Measurements from ENCODE around the gene NRXN3. TPM values are rescaled to one million over a fixed set of nuclear protein-coding genes. Genes with fewer than 3 reads are reported as not detected.
"Not testable (repeated sequence)": the region's sequence is repeated elsewhere in the genome, so short reads cannot be mapped to it uniquely, and the experiment has no call there.

Gene NRXN3
- total RNA-seq, 1 donor from 2014 or later, result 1.6 TPM

GRCh38 chr14:78566026-78566858, 396.1 kb downstream of the NRXN3 start:
- no peaks in the 10 kb centered on the region for H3K36me3 ChIP-seq (ENCODE audit: control insufficient read depth, insufficient read depth, low read length)
- H3K4me3 ChIP-seq (ENCODE audit: low read depth, low read length), result no peak overlapping the region
- TF ChIP-seq, protein P1, sequence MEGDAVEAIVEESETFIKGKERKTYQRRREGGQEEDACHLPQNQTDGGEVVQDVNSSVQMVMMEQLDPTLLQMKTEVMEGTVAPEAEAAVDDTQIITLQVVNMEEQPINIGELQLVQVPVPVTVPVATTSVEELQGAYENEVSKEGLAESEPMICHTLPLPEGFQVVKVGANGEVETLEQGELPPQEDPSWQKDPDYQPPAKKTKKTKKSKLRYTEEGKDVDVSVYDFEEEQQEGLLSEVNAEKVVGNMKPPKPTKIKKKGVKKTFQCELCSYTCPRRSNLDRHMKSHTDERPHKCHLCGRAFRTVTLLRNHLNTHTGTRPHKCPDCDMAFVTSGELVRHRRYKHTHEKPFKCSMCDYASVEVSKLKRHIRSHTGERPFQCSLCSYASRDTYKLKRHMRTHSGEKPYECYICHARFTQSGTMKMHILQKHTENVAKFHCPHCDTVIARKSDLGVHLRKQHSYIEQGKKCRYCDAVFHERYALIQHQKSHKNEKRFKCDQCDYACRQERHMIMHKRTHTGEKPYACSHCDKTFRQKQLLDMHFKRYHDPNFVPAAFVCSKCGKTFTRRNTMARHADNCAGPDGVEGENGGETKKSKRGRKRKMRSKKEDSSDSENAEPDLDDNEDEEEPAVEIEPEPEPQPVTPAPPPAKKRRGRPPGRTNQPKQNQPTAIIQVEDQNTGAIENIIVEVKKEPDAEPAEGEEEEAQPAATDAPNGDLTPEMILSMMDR (IDR thresholded peaks at IDR 0.05; ENCODE audit: insufficient read depth, low read length, poor library complexity, severe bottlenecking), result peak; percentile 83
- peak; percentile 7 for DNase-seq (ENCODE audit: low read depth)
- H3K27me3 ChIP-seq (ENCODE audit: control insufficient read depth, insufficient read depth, low read length), result no peaks in the 10 kb centered on the region

GRCh38 chr14:78566859-78567172, 396.6 kb downstream of the NRXN3 start:
- no peak overlapping the region for H3K4me3 ChIP-seq (ENCODE audit: low read depth, low read length)

GRCh38 chr14:78567343-78567742, 397.2 kb downstream of the NRXN3 start:
- Histone ChIP-seq H3K27me3 (ENCODE audit: control insufficient read depth, insufficient read depth, low read length) (no peaks in the 10 kb centered on the region), H3K36me3 (ENCODE audit: control insufficient read depth, insufficient read depth, low read length) (no peaks in the 10 kb centered on the region), H3K4me3 (ENCODE audit: low read depth, low read length) (no peak overlapping the region)
- DNase-seq (ENCODE audit: low read depth), result no peak
- TF ChIP-seq, protein P1 (IDR thresholded peaks at IDR 0.05; ENCODE audit: insufficient read depth, low read length, poor library complexity, severe bottlenecking), result no peak

More at GRCh38 chr14:78566859-78567172, 396.6 kb downstream of the NRXN3 start:
- H3K27me3 ChIP-seq (ENCODE audit: control insufficient read depth, insufficient read depth, low read length), result no peaks in the 10 kb centered on the region
- DNase-seq (ENCODE audit: low read depth), result no peak
- H3K36me3 ChIP-seq (ENCODE audit: control insufficient read depth, insufficient read depth, low read length), result no peaks in the 10 kb centered on the region
- TF ChIP-seq, protein P1 (IDR thresholded peaks at IDR 0.05; ENCODE audit: insufficient read depth, low read length, poor library complexity, severe bottlenecking), result no peak

GRCh38 chr14:78573736-78574135, 403.6 kb downstream of the NRXN3 start:
- H3K4me3 ChIP-seq (ENCODE audit: low read depth, low read length); DNase-seq (ENCODE audit: low read depth); H3K27me3 ChIP-seq (ENCODE audit: control insufficient read depth, insufficient read depth, low read length); H3K36me3 ChIP-seq (ENCODE audit: control insufficient read depth, insufficient read depth, low read length): not testable (repeated sequence)

DNA sequence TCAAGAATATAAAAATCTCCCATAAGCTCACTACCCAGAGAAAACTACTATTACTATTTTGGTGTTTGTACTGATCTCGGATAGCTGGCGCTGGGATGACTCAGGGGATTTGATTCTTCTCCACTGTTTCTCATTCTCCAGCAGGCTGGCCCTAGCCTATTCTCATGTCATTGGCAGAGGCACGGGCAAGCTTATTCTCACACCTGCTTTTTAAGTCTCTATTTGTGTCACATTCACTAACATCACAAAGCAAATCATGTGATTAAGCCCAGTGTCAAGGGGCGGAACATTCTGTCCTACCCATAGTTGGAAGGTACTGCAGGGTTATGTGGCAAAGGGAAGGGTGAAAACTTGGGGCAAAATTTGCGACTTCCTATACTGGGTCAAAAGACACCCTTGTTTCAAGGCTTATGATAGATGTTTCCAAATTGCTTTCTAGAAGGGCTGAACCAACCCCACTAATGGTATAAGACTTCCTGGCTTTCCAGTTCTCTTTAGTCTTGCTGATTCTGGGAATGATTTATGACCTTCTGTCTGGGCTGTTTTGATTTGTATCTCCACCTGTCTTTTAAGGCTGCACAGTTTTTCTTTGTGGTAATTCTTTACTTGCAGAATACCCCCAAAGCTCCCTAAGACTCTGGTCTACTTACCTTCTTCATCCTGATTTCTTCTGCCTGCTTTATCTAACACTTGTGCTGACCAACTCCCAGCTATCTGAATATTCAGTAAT, 406.4 kb downstream of the NRXN3 start:
- H3K27me3 ChIP-seq (ENCODE audit: control insufficient read depth, insufficient read depth, low read length), result no peaks in the 10 kb centered on the region
- no peak overlapping the region for H3K4me3 ChIP-seq (ENCODE audit: low read depth, low read length)
- TF ChIP-seq, protein P1 (IDR thresholded peaks at IDR 0.05; ENCODE audit: insufficient read depth, low read length, poor library complexity, severe bottlenecking), result no peak
- DNase-seq (ENCODE audit: low read depth), result no peak
- H3K36me3 ChIP-seq (ENCODE audit: control insufficient read depth, insufficient read depth, low read length), result no peaks in the 10 kb centered on the region

DNA sequence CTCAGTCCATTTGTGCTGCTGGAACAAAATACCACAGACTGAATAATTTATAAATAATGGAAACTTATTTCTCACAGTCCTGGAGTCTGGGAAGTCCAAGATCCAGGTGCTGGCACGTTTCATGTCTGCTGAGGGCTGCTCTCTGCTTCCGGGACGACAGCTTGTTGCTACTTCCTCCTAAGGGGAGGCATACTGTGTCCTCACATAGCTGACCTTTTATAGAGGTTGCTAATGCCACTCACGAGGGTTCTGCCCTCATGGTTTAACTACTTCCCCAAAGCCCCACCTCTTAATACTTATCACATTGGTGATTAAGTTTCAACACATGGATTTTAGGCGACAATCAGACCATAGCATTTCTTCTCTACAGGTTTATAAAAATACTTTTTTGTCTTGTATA, 411.1 kb downstream of the NRXN3 start:
- Histone ChIP-seq H3K27me3 (ENCODE audit: control insufficient read depth, insufficient read depth, low read length) (no peaks in the 10 kb centered on the region), H3K36me3 (ENCODE audit: control insufficient read depth, insufficient read depth, low read length) (no peaks in the 10 kb centered on the region), H3K4me3 (ENCODE audit: low read depth, low read length) (no peak overlapping the region)
- DNase-seq (ENCODE audit: low read depth), result no peak
- TF ChIP-seq, protein P1 (IDR thresholded peaks at IDR 0.05; ENCODE audit: insufficient read depth, low read length, poor library complexity, severe bottlenecking), result no peak
